ENCODE data around the gene OR2D3. TPM values are rescaled to one million over a fixed set of nuclear protein-coding genes. Genes with fewer than 3 reads are reported as not detected.
"Not testable (repeated sequence)": the region's sequence is repeated elsewhere in the genome, so short reads cannot be mapped to it uniquely, and the experiment has no call there.

Gene OR2D3
- total and polyA plus RNA-seq, 7 donors: not detected

GRCh38 chr11:6876914-6877313 lies 43.9 kb upstream of the OR2D3 start:
- no peak for ATAC-seq
- Histone ChIP-seq H3K9me3 (no peaks in the 10 kb centered on the region), H3K4me3 (no peak overlapping the region), H3K36me3 (ENCODE audit: insufficient read depth in 1 of 2, low read depth in 1 of 2) (no peaks in the 10 kb centered on the region), H3K27ac (no peak overlapping the region), H3K4me1 (no peaks in the 10 kb centered on the region), H3K27me3 (ENCODE audit: insufficient read depth in 3 of 3, low read length in 2 of 3) (no peaks in the 10 kb centered on the region)
- TF ChIP-seq, protein P1, sequence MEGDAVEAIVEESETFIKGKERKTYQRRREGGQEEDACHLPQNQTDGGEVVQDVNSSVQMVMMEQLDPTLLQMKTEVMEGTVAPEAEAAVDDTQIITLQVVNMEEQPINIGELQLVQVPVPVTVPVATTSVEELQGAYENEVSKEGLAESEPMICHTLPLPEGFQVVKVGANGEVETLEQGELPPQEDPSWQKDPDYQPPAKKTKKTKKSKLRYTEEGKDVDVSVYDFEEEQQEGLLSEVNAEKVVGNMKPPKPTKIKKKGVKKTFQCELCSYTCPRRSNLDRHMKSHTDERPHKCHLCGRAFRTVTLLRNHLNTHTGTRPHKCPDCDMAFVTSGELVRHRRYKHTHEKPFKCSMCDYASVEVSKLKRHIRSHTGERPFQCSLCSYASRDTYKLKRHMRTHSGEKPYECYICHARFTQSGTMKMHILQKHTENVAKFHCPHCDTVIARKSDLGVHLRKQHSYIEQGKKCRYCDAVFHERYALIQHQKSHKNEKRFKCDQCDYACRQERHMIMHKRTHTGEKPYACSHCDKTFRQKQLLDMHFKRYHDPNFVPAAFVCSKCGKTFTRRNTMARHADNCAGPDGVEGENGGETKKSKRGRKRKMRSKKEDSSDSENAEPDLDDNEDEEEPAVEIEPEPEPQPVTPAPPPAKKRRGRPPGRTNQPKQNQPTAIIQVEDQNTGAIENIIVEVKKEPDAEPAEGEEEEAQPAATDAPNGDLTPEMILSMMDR (IDR thresholded peaks at IDR 0.05): no peak
- intact Hi-C loops (cut with DNase I): no loop called here
- 66 to 90% (median 87%) methylated on average over 3 of the region's 3 CpGs for WGBS, 3 donors
- no peak for DNase-seq

GRCh38 chr11:6882751-6883150 lies 38.1 kb upstream of the OR2D3 start:
- H3K27me3 ChIP-seq (ENCODE audit: insufficient read depth in 3 of 3, low read length in 2 of 3): peaks cover 0 to 3% (median 0%) of the 10 kb centered on the region in 3 donors
- intact Hi-C loops (cut with DNase I): no loop called here
- TF ChIP-seq, protein P1 (IDR thresholded peaks at IDR 0.05): no peak
- no peak overlapping the region for H3K4me3 ChIP-seq
- ATAC-seq: no peak
- no peaks in the 10 kb centered on the region for H3K4me1 ChIP-seq
- H3K9me3 ChIP-seq: no peaks in the 10 kb centered on the region
- H3K36me3 ChIP-seq (ENCODE audit: insufficient read depth in 1 of 2, low read depth in 1 of 2): no peaks in the 10 kb centered on the region
- H3K27ac ChIP-seq: no peak overlapping the region
- DNase-seq: no peak

DNA sequence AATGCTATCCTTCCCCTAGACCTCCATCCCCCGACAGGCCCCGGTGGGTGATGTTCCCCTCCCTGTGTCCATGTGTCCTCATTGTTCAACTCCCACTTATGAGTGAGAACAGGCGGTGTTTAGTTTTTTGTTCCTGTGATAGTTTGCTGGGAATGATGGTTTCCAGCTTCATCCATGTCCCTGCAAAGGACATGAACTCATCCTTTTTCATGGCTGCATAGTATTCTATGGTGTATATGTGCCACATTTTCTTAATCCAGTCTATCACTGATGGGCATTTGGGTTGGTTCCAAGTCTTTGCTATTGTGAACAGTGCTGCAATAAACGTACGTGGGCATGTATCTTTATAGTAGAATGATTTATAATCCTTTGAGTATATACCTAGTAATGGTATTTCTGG lies 33.1 kb upstream of the OR2D3 start:
- DNase-seq; H3K4me1 ChIP-seq; intact Hi-C loops (cut with DNase I); H3K27me3 ChIP-seq (ENCODE audit: insufficient read depth in 3 of 3, low read length in 2 of 3); H3K9me3 ChIP-seq; ATAC-seq; H3K36me3 ChIP-seq (ENCODE audit: insufficient read depth in 1 of 2, low read depth in 1 of 2); H3K4me3 ChIP-seq; H3K27ac ChIP-seq: not testable (repeated sequence)
- 86 to 97% (median 96%) methylated on average over 5 of the region's 5 CpGs for WGBS, 3 donors

GRCh38 chr11:6888830-6889229 lies 32.0 kb upstream of the OR2D3 start:
- WGBS, 3 donors: 82 to 89% (median 89%) methylated on average over 4 of the region's 4 CpGs
- TF ChIP-seq, protein P1 (IDR thresholded peaks at IDR 0.05): no peak
- H3K4me3 ChIP-seq: no peak overlapping the region
- no peaks in the 10 kb centered on the region for H3K36me3 ChIP-seq (ENCODE audit: insufficient read depth in 1 of 2, low read depth in 1 of 2)
- intact Hi-C loops (cut with DNase I): no loop called here
- no peak for ATAC-seq
- no peaks in the 10 kb centered on the region for H3K4me1 ChIP-seq
- H3K9me3 ChIP-seq: no peaks in the 10 kb centered on the region
- DNase-seq: no peak
- H3K27ac ChIP-seq: no peak overlapping the region
- peaks cover 0 to 2% (median 0%) of the 10 kb centered on the region in 3 donors for H3K27me3 ChIP-seq (ENCODE audit: insufficient read depth in 3 of 3, low read length in 2 of 3)

DNA sequence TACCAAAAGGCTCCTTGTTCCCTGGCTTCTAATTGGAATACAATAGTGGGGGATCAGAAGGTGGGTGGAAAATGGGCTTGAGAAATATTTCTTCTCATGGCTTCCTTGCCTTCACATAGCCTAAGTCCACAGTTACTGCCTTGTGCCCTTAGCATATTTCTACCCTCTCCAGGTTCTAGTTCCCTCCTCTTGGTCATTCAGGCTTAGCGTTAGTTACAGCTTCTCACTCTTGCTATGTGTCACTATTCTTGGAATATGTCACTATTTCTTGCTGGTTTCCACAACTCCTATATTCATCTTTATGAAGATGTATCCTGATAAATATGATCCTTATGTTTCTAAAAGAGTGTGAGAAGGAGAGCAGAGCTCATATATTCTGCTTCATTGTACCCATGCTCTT lies 31.0 kb upstream of the OR2D3 start:
- ATAC-seq: no peak

More for the DNA sequence above, 31.0 kb upstream of the OR2D3 start:
- TF ChIP-seq, protein P1 (IDR thresholded peaks at IDR 0.05): no peak
- WGBS, 3 donors: 80 to 96% (median 85%) methylated on average over 1 of the region's 1 CpG
- no peak for DNase-seq
- H3K36me3 ChIP-seq (ENCODE audit: insufficient read depth in 1 of 2, low read depth in 1 of 2): no peaks in the 10 kb centered on the region
- H3K27me3 ChIP-seq (ENCODE audit: insufficient read depth in 3 of 3, low read length in 2 of 3): no peaks in the 10 kb centered on the region
- H3K4me3 ChIP-seq: no peak overlapping the region
- no peaks in the 10 kb centered on the region for H3K4me1 ChIP-seq
- H3K27ac ChIP-seq: no peak overlapping the region
- intact Hi-C loops (cut with DNase I): no loop called here
- no peaks in the 10 kb centered on the region for H3K9me3 ChIP-seq
